H1 (cell line): ENCODE results near the gene RSPO1. TPM values are rescaled to one million over a fixed set of nuclear protein-coding genes. Genes with fewer than 3 reads are reported as not detected.

Experiments used
- CTCF ChIA-PET: fragments of 300-600 bp; sonication (Branson Sonifier 250); formaldehyde crosslinking; loops from one replicate; lab custom pipeline; 2021; ENCODE audit not compliant: partially characterized antibody; lab: Charles Lee
- POLR2A ChIA-PET: fragments of 300-600 bp; sonication (Branson Sonifier 250); formaldehyde crosslinking; loops from one replicate; lab custom pipeline; 2021; ENCODE audit warnings: inconsistent platforms; ENCODE audit not compliant: partially characterized antibody; lab: Charles Lee
- DNase-seq, 2 experiments: peaks; one replicate each; pipeline versions ENCODE4 v3.0.0 to v3.0.0-alpha.2; 2010 to 2022; ENCODE audit warnings: low spot score in 2 of 2, low read depth in 1 of 2, mixed read lengths in 1 of 2
- FAIRE-seq: peaks from 2 replicates; lab custom pipeline; 2011; peaks lifted over from hg19 to GRCh38; lab: Jason Lieb, UNC
- H2AFZ ChIP-seq: 2 replicates; pipeline ENCODE4 v1.8.1; 2012; ENCODE audit warnings: low read length, inconsistent platforms
- H2AK5ac ChIP-seq: 2 replicates; pipeline ENCODE4 v1.6.1; 2013; ENCODE audit warnings: low read depth, low read length
- H2BK120ac ChIP-seq: replicated peaks from 2 replicates; pipeline ENCODE3; 2013; ENCODE audit warnings: low read depth, low read length, inconsistent platforms
- H2BK12ac ChIP-seq: 2 replicates; pipeline ENCODE4 v1.6.1; 2013; ENCODE audit warnings: low read depth, low read length
- H2BK15ac ChIP-seq: 2 replicates; pipeline ENCODE4 v1.6.1; 2013; ENCODE audit warnings: low read length
- H2BK20ac ChIP-seq: 2 replicates; pipeline ENCODE4 v1.6.1; 2013; ENCODE audit warnings: low read length
- H2BK5ac ChIP-seq: 2 replicates; pipeline ENCODE4 v1.6.1; 2013; ENCODE audit warnings: low read depth, low read length
- H3K14ac ChIP-seq: 2 replicates; pipeline ENCODE4 v1.6.1; 2013; ENCODE audit warnings: inconsistent platforms; ENCODE audit not compliant: insufficient read length
- H3K18ac ChIP-seq: 2 replicates; pipeline ENCODE4 v1.6.1; 2013; ENCODE audit warnings: low read length; ENCODE audit errors: extremely low read depth
- H3K23ac ChIP-seq: 2 replicates; pipeline ENCODE4 v1.6.1; 2013; ENCODE audit warnings: inconsistent platforms; ENCODE audit not compliant: insufficient read length
- H3K23me2 ChIP-seq: 2 replicates; pipeline ENCODE4 v1.6.1; 2013; ENCODE audit warnings: low read depth, low read length
- H3K27ac ChIP-seq: 2 replicates; pipeline ENCODE4 v1.6.1; 2011; ENCODE audit warnings: low read depth, low read length, inconsistent platforms
- H3K27me3 ChIP-seq, 4 experiments: replicated peaks in 1 of 4; 1 replicate in 1 of 4; 2 replicates in 3 of 4; pipeline versions ENCODE4 v1.6.1 to v1.8.1; 2011 to 2013; ENCODE audit warnings: low read length in 3 of 4, mild to moderate bottlenecking in 3 of 4, inconsistent platforms in 2 of 4, mixed read lengths in 2 of 4, moderate library complexity in 1 of 4; ENCODE audit not compliant: control insufficient read depth in 3 of 4, insufficient read depth in 3 of 4; ENCODE audit errors: extremely low read depth in 1 of 4
- H3K36me3 ChIP-seq, 4 experiments: 2 replicates each; pipeline versions ENCODE4 v1.6.1 to v1.8.1; 2011 to 2013; ENCODE audit warnings: mild to moderate bottlenecking in 4 of 4, low read length in 3 of 4, moderate library complexity in 2 of 4, control low read depth in 1 of 4, inconsistent platforms in 1 of 4; ENCODE audit not compliant: insufficient read depth in 4 of 4, control insufficient read depth in 2 of 4
- H3K4ac ChIP-seq: replicated peaks from 2 replicates; pipeline ENCODE3; 2013; ENCODE audit warnings: low read length, low read depth, mixed read lengths, inconsistent platforms; ENCODE audit not compliant: insufficient read length
- H3K4me1 ChIP-seq, 4 experiments: replicated peaks in 1 of 4; 1 replicate in 1 of 4; 2 replicates in 3 of 4; pipeline versions ENCODE4 v1.6.1 to v1.8.1; 2011 to 2013; ENCODE audit warnings: low read length in 3 of 4, inconsistent platforms in 2 of 4, mixed read lengths in 1 of 4; ENCODE audit not compliant: insufficient read depth in 4 of 4, control insufficient read depth in 3 of 4
- H3K4me2 ChIP-seq, 2 experiments: 2 replicates each; pipeline versions ENCODE4 v1.6.1 to v1.8.1; 2011 to 2013; ENCODE audit warnings: low read depth in 2 of 2, low read length in 2 of 2, control low read depth in 1 of 2, inconsistent platforms in 1 of 2, mild to moderate bottlenecking in 1 of 2; ENCODE audit not compliant: insufficient read depth in 1 of 2
- H3K4me3 ChIP-seq, 4 experiments: fragments of 200-600, 300-600 bp in 1 of 4; sonication (generic), shearing (Covaris generic), sonication (Bioruptor Twin) in 1 of 4; 2 replicates each; pipeline versions ENCODE4 v1.5.1 to v1.8.1; 2011 to 2016; ENCODE audit warnings: low read length in 4 of 4, low read depth in 3 of 4, control low read depth in 2 of 4, inconsistent platforms in 2 of 4, mild to moderate bottlenecking in 2 of 4, mixed read lengths in 1 of 4, moderate library complexity in 1 of 4; ENCODE audit not compliant: insufficient read depth in 2 of 4; ENCODE audit errors: extremely low read depth in 1 of 4
- H3K56ac ChIP-seq: replicated peaks from 2 replicates; pipeline ENCODE3; 2013; ENCODE audit warnings: low read depth, mild to moderate bottlenecking, mixed read lengths, low read length, inconsistent platforms; ENCODE audit not compliant: insufficient read length
- H3K79me1 ChIP-seq: 2 replicates; pipeline ENCODE4 v1.6.1; 2013; ENCODE audit warnings: low read depth, low read length, control low read depth
- H3K79me2 ChIP-seq, 2 experiments: 2 replicates each; pipeline versions ENCODE4 v1.6.1 to v1.8.1; 2012 to 2013; ENCODE audit warnings: low read length in 2 of 2, mild to moderate bottlenecking in 2 of 2, inconsistent platforms in 1 of 2; ENCODE audit not compliant: insufficient read depth in 2 of 2, control insufficient read depth in 1 of 2
- H3K9ac ChIP-seq, 4 experiments: replicated peaks in 1 of 4; 1 replicate in 1 of 4; 2 replicates in 3 of 4; pipeline versions ENCODE4 v1.6.1 to v1.8.1; 2011 to 2013; ENCODE audit warnings: low read depth in 3 of 4, low read length in 3 of 4, control low read depth in 2 of 4, mild to moderate bottlenecking in 2 of 4, moderate library complexity in 2 of 4, inconsistent platforms in 1 of 4; ENCODE audit errors: extremely low read depth in 1 of 4
- H3K9me3 ChIP-seq, 2 experiments: 2 replicates each; pipeline versions ENCODE4 v1.6.1 to v1.8.1; 2012 to 2013; ENCODE audit warnings: mild to moderate bottlenecking in 2 of 2, moderate library complexity in 2 of 2, control low read depth in 1 of 2, inconsistent platforms in 1 of 2, low read depth in 1 of 2, low read length in 1 of 2, mixed read lengths in 1 of 2; ENCODE audit not compliant: insufficient read depth in 2 of 2
- H4K20me1 ChIP-seq, 2 experiments: replicated peaks in 1 of 2; 2 replicates each; pipeline versions ENCODE3 to v1.8.1; 2011 to 2013; ENCODE audit warnings: inconsistent platforms in 2 of 2, low read length in 2 of 2, mild to moderate bottlenecking in 1 of 2; ENCODE audit not compliant: insufficient read depth in 2 of 2, control insufficient read depth in 1 of 2
- H4K5ac ChIP-seq: 2 replicates; pipeline ENCODE4 v1.6.1; 2013; ENCODE audit warnings: low read length, low read depth, mixed read lengths, inconsistent platforms; ENCODE audit not compliant: insufficient read length
- H4K8ac ChIP-seq: 2 replicates; pipeline ENCODE4 v1.8.0; 2013; ENCODE audit warnings: mild to moderate bottlenecking, moderate library complexity, low read length, inconsistent platforms; ENCODE audit not compliant: insufficient read depth; ENCODE audit errors: extremely low read depth
- H4K91ac ChIP-seq: replicated peaks from 2 replicates; pipeline ENCODE3; 2013; ENCODE audit warnings: low read length, mixed read lengths, inconsistent platforms; ENCODE audit not compliant: insufficient read length
- BACH1 ChIP-seq: IDR thresholded peaks from 2 replicates; pipeline ENCODE4 v1.6.1; 2012; ENCODE audit warnings: low read length, improper control_type of control experiment
- CEBPB ChIP-seq: IDR thresholded peaks from 2 replicates; pipeline ENCODE4 v1.6.1; 2012; ENCODE audit warnings: low read depth, low read length
- CHD1 ChIP-seq: IDR thresholded peaks from 2 replicates; pipeline ENCODE4 v1.6.1; 2012; ENCODE audit warnings: low read depth, low read length, improper control_type of control experiment
- EZH2 ChIP-seq: fragments of 200-600 bp; sonication (generic); IDR thresholded peaks from 2 replicates; pipeline ENCODE4 v1.7.1; 2012; ENCODE audit warnings: low read depth, mild to moderate bottlenecking, moderate library complexity, low read length, inconsistent platforms; ENCODE audit not compliant: severe bottlenecking
- KDM4A ChIP-seq: IDR thresholded peaks from one replicate; pipeline ENCODE4 v1.7.1; 2012; ENCODE audit warnings: low read depth, mild to moderate bottlenecking, moderate library complexity, low read length, inconsistent platforms; ENCODE audit not compliant: severe bottlenecking
- RAD21 ChIP-seq, 2 experiments: IDR thresholded peaks in 1 of 2; conservative IDR thresholded peaks in 1 of 2; 2 replicates each; pipeline ENCODE4 v1.6.1; 2011; ENCODE audit warnings: low read depth in 2 of 2, low read length in 2 of 2, improper control_type of control experiment in 1 of 2, inconsistent platforms in 1 of 2, mild to moderate bottlenecking in 1 of 2, moderate library complexity in 1 of 2
- RFX5 ChIP-seq: IDR thresholded peaks from 2 replicates; pipeline ENCODE4 v1.6.1; 2011; ENCODE audit warnings: low read depth, low read length, improper control_type of control experiment, borderline replicate concordance
- SRF ChIP-seq: IDR thresholded peaks from 2 replicates; pipeline ENCODE4 v1.6.1; 2011; ENCODE audit warnings: mild to moderate bottlenecking, low read depth, low read length, moderate library complexity
- TAF1 ChIP-seq: IDR thresholded peaks from 2 replicates; pipeline ENCODE4 v1.6.1; 2011; ENCODE audit warnings: mild to moderate bottlenecking, low read depth, low read length
- TEAD4 ChIP-seq: IDR thresholded peaks from 2 replicates; pipeline ENCODE4 v1.6.1; 2012; ENCODE audit warnings: low read depth, low read length, inconsistent platforms, mixed read lengths
- WGBS, 2 experiments: shearing (Covaris generic) in 1 of 2; methylation state at CpG; one replicate each; pipeline versions ENCODE4 v1.1.6 to v1.1.7; 2013 to 2015; ENCODE audit warnings: low lambda C conversion rate in 2 of 2, mixed read lengths in 2 of 2, inconsistent platforms in 1 of 2, low coverage in 1 of 2, missing lambda C conversion rate in 1 of 2; ENCODE audit not compliant: insufficient replicate concordance in 2 of 2, insufficient coverage in 1 of 2, insufficient read length in 1 of 2; ENCODE audit errors: extremely low coverage in 1 of 2, missing lambda C conversion rate in 1 of 2; 5-methylcytosine and 5-hydroxymethylcytosine counted together
- long read RNA-seq, 2 experiments: library from RNA in 1 of 2; library from capped mRNA in 1 of 2; stranded (forward); transcript quantifications; one replicate each; pipeline ENCODE4 v2.0.0, GENCODE V29; 2021; ENCODE audit warnings: inconsistent platforms in 1 of 2
- polyA minus RNA-seq, 3 experiments: library from RNA; depleted of rRNA, polyadenylated mRNA; stranded (reverse); fragments of >200 nt; gene quantifications; 1 replicate in 2 of 3; 2 replicates in 1 of 3; pipeline ENCODE4 v1.2.3, GENCODE V29; 2011
- polyA plus RNA-seq, 7 experiments: library from polyadenylated mRNA; depleted of rRNA in 3 of 7; stranded (reverse) in 5 of 7; unstranded in 2 of 7; fragments of >200 nt in 5 of 7; fragments of 200-250 nt in 2 of 7; gene quantifications; 1 replicate in 5 of 7; 2 replicates in 1 of 7; 4 replicates in 1 of 7; pipeline versions ENCODE4 v1.2.1 to v1.2.3, GENCODE V29; 2011 to 2013; ENCODE audit warnings: missing spikeins in 2 of 7, mixed read lengths in 2 of 7
- total RNA-seq: library from RNA; stranded (reverse); fragmentation: NEBNext Ultra II Directional; extraction: Animal tissue kit (Norgen Biotek cat#: 25700); gene quantifications from 2 replicates; pipeline ENCODE4 v1.2.1, GENCODE V29; 2021

RSPO1 gene
- total RNA-seq: 0.21 TPM in 1 of 2 replicates, not detected in the other
- 0.28 and 0.39 TPM in 2 replicates for polyA plus RNA-seq (2011; rRNA removed)
- 0.25 TPM for polyA plus RNA-seq (2011; cell fraction: cytosol; rRNA removed)
- polyA plus RNA-seq (2011; cell fraction: nucleus; rRNA removed): 0.23 TPM
- 0.41 to 0.64 TPM (median 0.55 TPM) in 4 replicates for polyA plus RNA-seq (2012, experiment 1 of 2)
- 0.25 TPM for polyA plus RNA-seq (2012, experiment 2 of 2)
- 0.08 TPM for polyA plus RNA-seq (2013, experiment 1 of 2)
- 0.04 TPM for polyA plus RNA-seq (2013, experiment 2 of 2)
- 0.44 and 0.59 TPM in 2 replicates for polyA minus RNA-seq (2011; rRNA and poly(A)+ RNA removed)
- not detected for polyA minus RNA-seq (2011; cell fraction: cytosol; rRNA and poly(A)+ RNA removed)
- not detected for polyA minus RNA-seq (2011; cell fraction: nucleus; rRNA and poly(A)+ RNA removed)
- long read RNA-seq, experiment 1: 0 reads
- long read RNA-seq, experiment 2: 0 reads

- Histone ChIP-seq H2AFZ (no peak within 1 kb of the TSS), H3K9me3 (no peaks in the 10 kb centered on the region; a peak in 1 of 4 replicates), H4K91ac (no peak within 1 kb of the TSS), H4K20me1 (peaks cover 6 to 8% of the 10 kb centered on the region in 2 experiments), H3K27me3 (peaks cover 64 to 100% (median 94%) of the 10 kb centered on the region in 4 experiments), H2AK5ac (no peak within 1 kb of the TSS), H4K8ac (0 out of 2 replicates have a peak within 1 kb of the TSS, but pooled peaks have one; percentile 31), H3K9ac (no peak within 1 kb of the TSS), H3K56ac (no peak within 1 kb of the TSS), H3K36me3 (no peaks in the 10 kb centered on the region), H3K23ac (no peak within 1 kb of the TSS), H3K79me1 (no peaks in the 10 kb centered on the region), H3K27ac (no peak within 1 kb of the TSS), H3K18ac (no peak within 1 kb of the TSS; the same call in 1 of the 2 replicates), H2BK120ac (no peak within 1 kb of the TSS), H2BK15ac (no peak within 1 kb of the TSS), H3K23me2 (peaks cover 3% of the 10 kb centered on the region; the same call in 1 of the 2 replicates), H4K5ac (no peak within 1 kb of the TSS), H2BK5ac (no peak within 1 kb of the TSS), H3K4ac (no peak within 1 kb of the TSS), H3K4me1 (peaks cover 0 to 15% (median 7%) of the 10 kb centered on the region in 4 experiments; a peak in 6 of 7 replicates), H3K14ac (no peak within 1 kb of the TSS), H3K4me2 (peak within 1 kb of the TSS; percentile 69 to 71), H3K4me3 (peak within 1 kb of the TSS; percentile 32 to 56 (median 35)), H2BK12ac (no peak within 1 kb of the TSS), H3K79me2 (no peaks in the 10 kb centered on the region), H2BK20ac (no peak within 1 kb of the TSS)
- ChIA-PET POLR2A (interaction anchor here (0.6 to 1.6 kb wide), 4 partner anchors 11 to 1250 kb away, joined by 3 read pairs; no protein-coding TSS in a partner anchor), CTCF (interaction anchor here (0.6 to 2.8 kb wide), 7 partner anchors 10 to 107 kb away, joined by 3 to 20 read pairs (median 3); no protein-coding TSS in a partner anchor)
- FAIRE-seq (no peak), DNase-seq (peak in 1 of 2 experiments; percentile 59)
- WGBS, 2 experiments: 4% methylated on average over 14 of the region's 72 CpGs; no CpG with 5 or more reads in 1 of the 2 experiments
- TF ChIP-seq TEAD4: no peak
- no peak for TF ChIP-seq BACH1
- TF ChIP-seq TAF1: 0 out of 2 replicates have a peak, but pooled peaks have one; percentile 5
- no peak for TF ChIP-seq RFX5
- no peak for TF ChIP-seq SRF
- no peak for TF ChIP-seq CHD1
- TF ChIP-seq CEBPB: peak; percentile 5; the same call in 1 of the 2 replicates
- peak; percentile 32 for TF ChIP-seq KDM4A
- TF ChIP-seq RAD21 (IDR thresholded peaks at IDR 0.05 in 1 of 2, conservative IDR thresholded peaks at IDR 0.05 in 1 of 2; ENCODE audit: low read depth in 2 of 2, low read length in 2 of 2): no peak
- TF ChIP-seq EZH2: peak; percentile 94
Measured at GRCh38 chr1:37634244-37634991, at the start of gene RSPO1. Gene RSPO1 (minus strand): TSS chr1:37634892. CDS start chr1:37629661, 5,231 bp downstream.
